Uterus (tissue), 4 donors: ENCODE results near the gene IGFBP4. TPM values are rescaled to one million over a fixed set of nuclear protein-coding genes. Genes with fewer than 3 reads are reported as not detected.

Experiments used
- DNase-seq, 2 donors: peaks; one replicate each; pipeline ENCODE4 v3.0.0-alpha.2; 2019 to 2020
- H3K27ac ChIP-seq, 2 donors: fragments of 200-600 bp; sonication (generic); 1 replicate in 1 of 2; 2 replicates in 1 of 2; pipeline ENCODE4 v1.5.1; 2016 to 2018
- H3K27me3 ChIP-seq, 2 donors: fragments of 200-600 bp; sonication (generic); one replicate each; pipeline ENCODE4 v1.5.1; 2018 to 2019; ENCODE audit warnings: control low read depth in 1 of 2
- H3K36me3 ChIP-seq, 2 donors: fragments of 200-600 bp; sonication (generic); one replicate each; pipeline ENCODE4 v1.5.1; 2019; ENCODE audit warnings: control low read depth in 1 of 2
- H3K4me1 ChIP-seq, 2 donors: fragments of 200-600 bp; sonication (generic); one replicate each; pipeline ENCODE4 v1.5.1; 2018 to 2019; ENCODE audit warnings: control low read depth in 1 of 2
- H3K4me3 ChIP-seq, 2 donors: fragments of 200-600 bp; sonication (generic); 1 replicate in 1 of 2; 2 replicates in 1 of 2; pipeline ENCODE4 v1.5.1; 2018 to 2019; ENCODE audit warnings: mild to moderate bottlenecking in 1 of 2
- H3K9me3 ChIP-seq, 2 donors: fragments of 200-600 bp; sonication (generic); one replicate each; pipeline ENCODE4 v1.5.1; 2019; ENCODE audit warnings: control low read depth in 1 of 2
- CTCF ChIP-seq, 4 experiments: fragments of 200-600 bp in 2 of 4; fragments of 450-650 bp in 2 of 4; sonication (generic) in 2 of 4; IDR thresholded peaks; one replicate each; pipeline ENCODE4 v1.5.1; 2016 to 2019; ENCODE audit warnings: antibody characterized with exemption in 4 of 4, mild to moderate bottlenecking in 2 of 4, moderate library complexity in 1 of 4
- POLR2A ChIP-seq, 2 donors: fragments of 450-650 bp; IDR thresholded peaks; one replicate each; pipeline ENCODE4 v1.6.1; 2016; ENCODE audit warnings: antibody characterized with exemption in 2 of 2, mild to moderate bottlenecking in 1 of 2, moderate library complexity in 1 of 2
- intact Hi-C: fragments of 100-400 bp; cut with DNase I; formaldehyde crosslinking; loops from one replicate; pipeline ENCODE4 v1.15.1; 2023; ENCODE audit warnings: low total_unique reads
- total RNA-seq, 4 donors: library from RNA; depleted of rRNA in 3 of 4; stranded (reverse); fragments of >200 nt in 3 of 4; gene quantifications; one replicate each; pipeline versions ENCODE4 v1.1.0 to v1.2.4, GENCODE V29; 2014 to 2023
- donor health status: DM: yes; HTN: yes; CAD: no.

IGFBP4 gene
- total RNA-seq, 4 donors from 2014 or later = 331 to 1,351 (median 418) TPM

GRCh38 chr17:40463122-40463550, 19.9 kb downstream of the IGFBP4 start:
- Histone ChIP-seq H3K4me1 (peaks cover 13 to 21% of the 10 kb centered on the region in 2 donors), H3K9me3 (no peaks in the 10 kb centered on the region), H3K4me3 (no peak overlapping the region), H3K27ac (peak overlapping the region; percentile 70 to 84), H3K36me3 (no peaks in the 10 kb centered on the region), H3K27me3 (no peaks in the 10 kb centered on the region)
- intact Hi-C loops = no loop called here
- no peak for DNase-seq
- TF ChIP-seq POLR2A (IDR thresholded peaks at IDR 0.05) = no peak
- TF ChIP-seq CTCF (IDR thresholded peaks at IDR 0.05) = no peak

GRCh38 chr17:40464392-40464855, 21.2 kb downstream of the IGFBP4 start:
- no peaks in the 10 kb centered on the region for H3K36me3 ChIP-seq
- no peak for DNase-seq
- TF ChIP-seq CTCF (IDR thresholded peaks at IDR 0.05) = no peak
- TF ChIP-seq POLR2A (IDR thresholded peaks at IDR 0.05) = no peak
- peaks cover 13 to 18% of the 10 kb centered on the region in 2 donors for H3K4me1 ChIP-seq
- H3K27ac ChIP-seq = peak overlapping the region; percentile 70 to 84
- no peaks in the 10 kb centered on the region for H3K9me3 ChIP-seq
- H3K27me3 ChIP-seq = no peaks in the 10 kb centered on the region
- no peak overlapping the region for H3K4me3 ChIP-seq
- intact Hi-C loops = no loop called here

- Histone ChIP-seq H3K36me3 (no peaks in the 10 kb centered on the region), H3K27ac (no peak overlapping the region), H3K27me3 (no peaks in the 10 kb centered on the region), H3K4me3 (no peak overlapping the region), H3K9me3 (no peaks in the 10 kb centered on the region), H3K4me1 (peaks cover 13 to 21% of the 10 kb centered on the region in 2 donors)
- intact Hi-C loops = no loop called here
- DNase-seq = no peak
- no peak for TF ChIP-seq CTCF (IDR thresholded peaks at IDR 0.05)
- TF ChIP-seq POLR2A (IDR thresholded peaks at IDR 0.05) = no peak
Observed at GRCh38 chr17:40466298-40466971, 23.2 kb downstream of the IGFBP4 start.

- intact Hi-C loops = no loop called here
- Histone ChIP-seq H3K27me3 (no peaks in the 10 kb centered on the region), H3K4me3 (no peak overlapping the region), H3K27ac (no peak overlapping the region), H3K4me1 (peaks cover 5 to 21% of the 10 kb centered on the region in 2 donors), H3K36me3 (no peaks in the 10 kb centered on the region), H3K9me3 (no peaks in the 10 kb centered on the region)
- DNase-seq = no peak
- TF ChIP-seq POLR2A (IDR thresholded peaks at IDR 0.05) (no peak), CTCF (IDR thresholded peaks at IDR 0.05) (no peak)
Observed at GRCh38 chr17:40467281-40467867, 24.1 kb downstream of the IGFBP4 start.

GRCh38 chr17:40468560-40468959, 25.3 kb downstream of the IGFBP4 start:
- intact Hi-C loops = no loop called here
- no peak for DNase-seq
- TF ChIP-seq POLR2A (IDR thresholded peaks at IDR 0.05) (no peak), CTCF (IDR thresholded peaks at IDR 0.05) (no peak)

More at GRCh38 chr17:40468560-40468959, 25.3 kb downstream of the IGFBP4 start:
- H3K36me3 ChIP-seq = no peaks in the 10 kb centered on the region
- no peaks in the 10 kb centered on the region for H3K27me3 ChIP-seq
- no peak overlapping the region for H3K27ac ChIP-seq
- no peaks in the 10 kb centered on the region for H3K9me3 ChIP-seq
- no peak overlapping the region for H3K4me3 ChIP-seq
- peaks cover 0 to 10% of the 10 kb centered on the region in 2 donors for H3K4me1 ChIP-seq
